GM19099 (cell line): ENCODE measurements around the gene TYMP.

ENCODE experiments used
- POLR2A ChIP-seq: IDR thresholded peaks from 3 replicates; pipeline ENCODE4 v1.6.1; 2011; ENCODE audit warnings: low read depth; ENCODE audit not compliant: insufficient read length; ENCODE audit errors: extremely low read depth

Gene TYMP

GRCh38 chr22:50481440-50482106, 48.2 kb downstream of the TYMP start, which contains the start of gene ADM2:
TSS of gene ADM2 (plus strand) at chr22:50481543. CDS start at chr22:50481848, 305 bp downstream.
- TF ChIP-seq POLR2A = no peak

DNA sequence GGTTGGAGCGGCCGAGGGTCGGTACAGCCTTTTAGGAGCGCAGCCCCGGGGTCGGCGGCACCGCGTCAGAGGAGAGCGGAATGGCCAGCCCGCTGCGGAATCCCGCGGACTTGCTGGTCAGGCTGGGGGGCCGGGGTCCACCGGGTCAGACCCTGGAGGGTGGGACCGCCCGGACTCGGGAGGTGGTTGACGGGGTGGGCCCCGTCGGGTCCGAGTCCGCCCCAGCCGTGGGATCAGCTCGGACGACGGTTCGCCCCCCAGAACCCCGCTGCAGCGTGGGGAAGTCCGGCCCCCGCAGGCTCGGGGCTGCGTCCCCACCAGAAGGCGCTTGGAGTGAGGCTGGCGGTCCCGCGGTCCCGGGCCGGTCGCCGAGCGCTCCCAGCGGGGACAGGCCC, 48.8 kb downstream of the TYMP start:
- no peak for TF ChIP-seq POLR2A

DNA sequence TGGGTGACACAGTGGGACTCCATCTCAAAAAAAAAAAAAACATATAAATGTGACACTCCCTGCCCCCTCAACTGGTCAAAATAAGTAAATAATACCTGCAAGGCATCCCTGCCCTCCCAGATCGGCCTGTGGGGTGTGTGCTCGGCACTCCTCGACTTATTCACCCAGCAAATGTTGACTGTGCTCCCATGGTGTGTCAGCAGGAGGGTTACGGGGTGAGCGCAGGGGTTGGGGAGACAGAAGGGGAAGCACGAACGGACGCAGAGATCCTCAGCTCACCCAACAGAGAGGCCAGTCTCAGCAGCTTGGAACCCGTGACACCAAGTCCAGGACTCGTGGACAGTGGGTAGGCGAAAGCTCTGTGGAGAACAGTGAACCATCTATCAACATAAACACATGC, 50.1 kb downstream of the TYMP start:
- no peak for TF ChIP-seq POLR2A

GRCh38 chr22:50477923-50478322, 51.9 kb downstream of the TYMP start:
- no peak for TF ChIP-seq POLR2A

GRCh38 chr22:50476868-50477267, 52.9 kb downstream of the TYMP start:
- no peak for TF ChIP-seq POLR2A
